NCI-H1417 treated with DMSO at 0.1 percent for 48 hours (cell line): ENCODE data around the gene EHMT1.

Experiments used
- DNase-seq: peaks from one replicate; lab custom pipeline; 2025; lab: John Stamatoyannopoulos, UW

Gene EHMT1

DNA sequence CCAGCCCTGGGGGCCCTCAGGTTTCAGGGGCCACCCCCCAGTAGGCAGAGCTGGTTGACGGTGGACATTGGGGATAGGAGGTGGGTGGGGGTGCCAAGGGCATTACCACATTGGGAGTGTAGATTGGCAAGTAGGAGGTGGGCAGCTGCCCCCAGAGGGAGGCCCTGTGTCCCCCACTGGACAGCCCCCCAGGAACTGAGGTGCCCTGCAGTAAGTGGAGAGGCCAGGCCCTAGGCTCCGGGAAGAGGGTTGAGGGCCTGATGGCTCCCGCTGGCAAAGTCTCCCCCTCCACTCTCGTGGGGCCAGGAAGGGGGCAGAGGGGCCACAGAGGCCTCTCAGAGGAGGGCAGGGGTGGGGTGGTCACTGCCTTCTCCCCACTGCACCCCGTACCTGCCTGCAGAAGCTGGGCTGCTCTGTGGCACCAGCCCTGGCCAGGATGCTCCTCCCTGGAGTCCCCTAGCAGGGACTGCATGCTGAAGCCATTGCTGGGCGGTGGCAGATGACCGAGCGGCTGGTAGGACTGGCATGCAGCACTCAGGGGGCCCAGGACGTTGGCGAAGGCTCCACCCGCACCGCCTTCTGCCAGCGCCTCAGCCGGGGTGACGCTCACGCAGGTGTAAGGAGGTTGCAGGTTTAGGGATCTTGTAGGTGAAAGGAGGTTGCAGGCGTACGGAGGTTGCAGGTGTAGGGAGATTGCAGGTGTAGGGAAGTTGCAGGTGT lies 169.1 kb downstream of the EHMT1 start:
- no peak for DNase-seq

DNA sequence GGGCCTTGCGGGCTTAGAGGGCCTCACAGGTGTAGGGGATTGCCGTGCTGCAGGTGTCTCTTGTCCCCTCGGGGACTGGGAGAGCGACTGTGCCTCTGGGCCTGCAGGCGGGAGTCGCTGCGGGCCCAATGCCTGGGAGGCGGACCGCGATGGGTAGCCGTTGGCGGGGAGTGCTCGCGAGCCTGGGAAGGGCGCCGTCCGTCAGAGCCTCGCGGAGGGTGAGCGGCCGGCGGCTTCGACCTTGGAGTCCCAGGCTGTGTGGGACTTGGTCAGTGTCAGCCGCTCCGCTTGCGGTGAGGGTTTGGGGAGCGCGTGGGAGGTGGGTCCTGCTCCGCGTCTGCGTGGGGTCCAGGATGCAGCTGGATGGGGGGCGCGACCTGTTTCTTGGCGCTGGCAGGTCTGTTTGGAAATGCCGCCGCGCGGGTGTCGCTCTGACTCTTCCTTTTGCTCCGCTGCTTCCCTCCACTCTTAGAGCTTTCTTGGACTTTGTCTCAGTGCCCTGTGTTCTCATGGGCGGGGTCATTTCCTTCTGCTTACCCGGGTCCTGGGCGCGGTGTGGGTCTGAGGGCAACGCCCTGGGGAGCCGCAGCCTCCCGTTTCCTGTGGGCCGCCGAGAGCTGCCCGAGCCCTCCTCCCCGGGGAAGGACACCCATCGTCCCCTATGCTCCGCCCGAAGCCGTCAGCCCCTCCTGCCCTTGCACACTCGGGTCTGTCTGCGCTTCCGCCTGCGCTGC lies 169.9 kb downstream of the EHMT1 start:
- DNase-seq: no peak

DNA sequence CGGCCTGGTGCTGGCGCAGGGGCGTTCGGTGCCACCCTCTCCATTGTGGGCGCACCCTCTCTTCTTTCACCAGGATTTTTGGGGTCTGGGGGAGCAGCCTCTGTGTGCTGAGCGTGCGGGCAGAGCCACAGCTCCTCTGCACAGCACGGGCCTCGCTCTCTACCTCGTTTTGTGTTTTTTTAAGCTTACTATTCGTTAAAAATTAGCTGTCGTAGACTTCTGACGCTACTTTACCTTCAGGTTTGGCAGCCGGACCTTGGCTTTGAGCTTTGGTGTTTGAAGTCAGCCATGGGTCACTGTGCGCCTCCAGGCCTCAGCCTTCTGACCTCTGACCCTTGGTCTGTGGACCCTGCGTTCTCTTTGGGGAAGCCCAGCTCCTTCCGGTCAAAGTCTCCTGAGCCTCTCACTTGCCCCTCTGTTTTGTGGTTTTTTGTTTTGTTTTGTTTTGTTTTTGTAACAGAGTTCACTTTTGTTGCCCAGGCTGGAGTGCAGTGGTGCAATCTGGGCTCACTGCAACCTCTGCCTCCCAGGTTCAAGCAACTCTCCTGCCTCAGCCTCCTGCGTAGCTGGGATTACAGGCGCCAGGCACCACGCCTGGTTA lies 170.6 kb downstream of the EHMT1 start:
- no peak for DNase-seq

DNA sequence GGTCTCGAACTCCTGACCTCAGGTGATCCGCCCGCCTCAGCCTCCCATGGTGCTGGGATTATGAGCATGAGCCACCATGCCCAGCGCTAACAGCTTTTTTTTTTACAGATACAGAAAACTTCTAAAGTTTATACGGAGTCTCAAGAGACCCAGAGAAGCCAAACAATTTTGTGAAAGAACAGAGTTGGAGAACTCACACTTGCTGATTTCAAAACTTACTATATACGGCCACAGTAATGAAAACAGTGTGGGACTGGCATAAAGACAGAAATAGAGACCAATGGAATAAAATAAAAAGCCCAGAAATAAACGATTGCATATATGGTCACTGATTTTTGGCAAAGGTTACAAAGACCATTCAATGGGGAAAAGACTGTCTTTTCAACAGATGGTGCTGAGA lies 173.1 kb downstream of the EHMT1 start:
- no peak for DNase-seq

DNA sequence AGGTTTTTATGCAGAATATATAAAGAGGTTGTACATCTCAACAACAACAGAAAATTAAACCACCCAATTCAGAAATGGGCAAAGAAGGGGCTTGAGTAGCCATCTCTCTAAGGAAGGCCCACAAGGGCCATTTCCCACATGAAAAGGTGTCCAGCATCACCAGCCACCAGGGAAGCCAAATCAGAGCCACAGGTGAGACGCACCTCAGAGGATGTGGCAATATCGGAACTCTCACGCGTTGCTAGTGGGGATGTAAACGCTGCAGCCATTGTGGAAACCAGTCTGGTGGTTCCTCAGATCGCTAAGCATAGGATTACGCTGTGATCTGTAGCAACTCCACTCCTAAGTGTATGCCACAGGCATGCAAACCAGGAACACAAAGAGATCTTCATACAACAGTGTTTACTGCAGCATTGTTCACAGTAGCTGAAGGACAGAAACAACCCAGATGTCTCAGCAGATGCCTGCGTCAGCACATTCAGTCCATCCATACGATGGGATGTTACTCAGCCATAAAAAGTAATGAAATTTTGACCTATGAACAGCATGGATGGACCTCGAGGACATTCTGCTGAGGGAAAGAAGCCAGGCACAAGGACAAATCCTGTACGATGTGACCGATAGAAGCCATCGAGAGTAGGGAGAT lies 174.5 kb downstream of the EHMT1 start:
- no peak for DNase-seq

DNA sequence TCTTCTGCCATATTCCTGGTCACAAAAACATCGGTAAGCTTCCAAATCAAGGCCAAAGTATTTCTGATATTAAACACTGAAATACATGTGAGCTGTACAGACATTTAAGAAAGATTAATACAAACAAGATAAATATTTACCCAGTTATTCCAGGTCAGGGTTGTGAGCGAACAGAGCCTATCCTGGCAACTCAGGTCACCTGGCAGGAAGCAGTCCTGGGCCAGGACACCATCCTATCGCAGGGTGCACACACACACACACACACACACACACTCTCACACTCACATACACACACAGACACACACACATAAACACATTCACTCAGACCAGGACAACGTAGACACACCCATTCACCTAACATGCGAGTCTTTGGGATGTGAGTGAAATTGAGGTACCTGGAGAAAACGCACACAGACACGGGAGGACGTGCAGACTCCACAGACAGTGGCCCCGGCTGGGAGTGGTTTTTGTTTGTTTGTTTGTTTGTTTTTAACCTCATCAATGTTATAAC lies 176.4 kb downstream of the EHMT1 start:
- no peak for DNase-seq

DNA sequence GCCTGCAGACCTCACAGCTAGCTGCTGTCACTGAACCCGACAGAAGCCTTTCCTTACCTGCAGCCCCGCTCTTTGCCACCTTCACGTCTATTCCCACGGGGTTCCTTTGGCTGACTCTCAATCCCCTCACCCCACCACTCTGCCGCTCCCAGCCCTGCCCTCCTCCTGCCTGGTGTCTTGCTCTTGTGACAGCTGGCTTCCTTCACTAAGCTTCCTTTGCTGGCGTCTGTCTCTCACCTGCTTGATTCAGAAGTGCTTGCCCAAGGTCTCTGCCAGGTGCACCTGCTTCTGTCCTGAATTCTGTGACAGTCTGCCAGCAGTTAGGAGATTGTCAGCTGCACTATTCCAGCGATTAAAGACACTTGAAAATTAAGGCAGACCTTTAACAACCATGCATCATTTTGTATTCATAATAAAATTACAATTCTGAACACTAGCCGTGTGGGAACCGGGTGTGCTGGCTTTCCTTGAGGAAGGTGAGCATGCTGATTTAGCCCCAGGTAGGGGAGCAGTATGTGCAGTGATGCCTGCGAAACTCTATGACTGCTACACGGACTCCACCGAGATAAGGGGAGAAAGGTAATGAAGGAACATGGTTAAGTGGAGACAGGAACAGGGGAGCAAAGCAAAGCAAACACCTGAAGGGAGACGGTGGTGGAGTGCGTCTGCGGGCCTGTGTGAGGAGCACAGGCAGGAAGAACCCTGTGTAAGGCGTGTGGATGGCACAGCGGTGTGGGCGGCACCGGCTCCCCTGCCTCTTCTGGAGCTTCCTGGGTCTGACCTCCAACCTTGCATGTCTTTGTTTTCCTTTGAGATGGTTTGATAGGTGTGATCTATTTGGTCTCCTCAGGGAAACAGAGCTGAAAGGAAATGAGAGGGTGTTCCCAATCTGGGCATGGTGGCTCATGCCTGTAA lies 178.7 kb downstream of the EHMT1 start:
- peak; percentile 20 for DNase-seq

DNA sequence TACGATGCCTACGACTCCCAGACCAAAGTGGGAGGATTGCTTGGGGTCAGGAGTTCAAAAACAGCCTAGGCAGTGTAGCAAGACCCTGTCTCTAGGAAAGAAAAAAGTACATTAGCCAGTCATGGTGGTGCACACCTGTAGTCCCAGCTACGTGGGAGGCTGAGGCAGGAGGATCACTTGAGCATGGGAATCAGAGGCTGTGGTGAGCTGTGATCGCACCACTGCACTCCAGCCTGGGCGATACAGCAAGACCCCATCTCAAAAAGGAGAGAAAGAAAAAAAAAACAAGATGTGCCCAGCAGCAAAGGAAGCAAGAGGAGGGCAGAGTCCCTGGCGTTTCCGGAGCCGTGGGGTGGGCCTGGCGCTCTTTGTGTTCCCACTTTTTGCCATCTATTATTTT lies 179.3 kb downstream of the EHMT1 start:
- DNase-seq: no peak

DNA sequence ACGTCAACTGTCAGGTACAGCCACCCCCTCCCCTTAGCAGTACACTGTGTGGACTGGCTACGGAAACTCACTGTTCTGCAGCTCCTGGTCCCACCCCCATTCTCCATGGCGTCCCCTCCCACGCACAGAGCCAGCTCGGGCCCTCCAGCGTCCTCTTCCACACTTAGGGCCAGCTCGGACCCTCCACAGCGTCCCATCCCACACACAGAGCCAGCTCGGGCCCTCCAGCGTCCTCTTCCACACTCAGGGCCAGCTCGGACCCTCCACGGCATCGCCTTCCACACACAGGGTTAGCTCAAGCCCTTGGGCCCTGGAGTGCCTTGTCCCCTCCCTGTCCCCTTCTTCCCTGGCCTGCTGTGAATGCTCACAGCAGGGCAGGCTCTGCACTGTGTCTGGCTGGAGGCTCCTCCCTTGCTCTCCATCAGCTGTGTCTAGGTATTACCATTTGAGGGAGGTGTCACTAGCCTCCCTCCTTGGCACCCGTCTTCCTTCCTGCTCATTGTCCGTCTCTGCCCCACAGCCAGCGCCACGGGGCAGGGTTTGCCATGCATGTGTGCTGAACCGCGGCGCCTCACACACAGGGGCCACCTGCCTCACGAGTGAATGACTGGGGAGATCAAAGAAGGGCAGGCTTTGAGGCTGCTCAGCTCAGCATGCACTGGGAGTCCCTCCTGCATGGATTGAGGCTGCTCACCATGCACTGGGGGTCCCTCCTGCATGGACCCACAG lies 180.3 kb downstream of the EHMT1 start:
- no peak for DNase-seq

DNA sequence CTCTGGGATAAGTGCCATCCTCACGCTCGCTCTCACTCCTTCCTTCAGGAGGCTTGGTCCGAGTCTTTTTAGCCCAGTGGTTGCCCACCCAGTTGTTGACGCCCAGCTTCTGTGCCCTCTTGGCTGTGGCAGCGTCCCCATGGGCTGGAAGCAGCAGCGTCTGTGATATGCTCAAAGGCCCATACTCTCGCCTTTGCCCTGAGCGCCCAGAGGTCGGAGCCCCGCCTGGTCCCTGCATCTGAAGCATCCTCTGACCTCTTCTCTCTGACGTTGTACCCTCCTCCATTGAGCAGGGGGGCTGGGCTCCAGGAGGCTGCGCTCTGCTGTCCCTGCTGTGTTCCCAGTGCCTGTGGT lies 180.8 kb downstream of the EHMT1 start:
- no peak for DNase-seq

DNA sequence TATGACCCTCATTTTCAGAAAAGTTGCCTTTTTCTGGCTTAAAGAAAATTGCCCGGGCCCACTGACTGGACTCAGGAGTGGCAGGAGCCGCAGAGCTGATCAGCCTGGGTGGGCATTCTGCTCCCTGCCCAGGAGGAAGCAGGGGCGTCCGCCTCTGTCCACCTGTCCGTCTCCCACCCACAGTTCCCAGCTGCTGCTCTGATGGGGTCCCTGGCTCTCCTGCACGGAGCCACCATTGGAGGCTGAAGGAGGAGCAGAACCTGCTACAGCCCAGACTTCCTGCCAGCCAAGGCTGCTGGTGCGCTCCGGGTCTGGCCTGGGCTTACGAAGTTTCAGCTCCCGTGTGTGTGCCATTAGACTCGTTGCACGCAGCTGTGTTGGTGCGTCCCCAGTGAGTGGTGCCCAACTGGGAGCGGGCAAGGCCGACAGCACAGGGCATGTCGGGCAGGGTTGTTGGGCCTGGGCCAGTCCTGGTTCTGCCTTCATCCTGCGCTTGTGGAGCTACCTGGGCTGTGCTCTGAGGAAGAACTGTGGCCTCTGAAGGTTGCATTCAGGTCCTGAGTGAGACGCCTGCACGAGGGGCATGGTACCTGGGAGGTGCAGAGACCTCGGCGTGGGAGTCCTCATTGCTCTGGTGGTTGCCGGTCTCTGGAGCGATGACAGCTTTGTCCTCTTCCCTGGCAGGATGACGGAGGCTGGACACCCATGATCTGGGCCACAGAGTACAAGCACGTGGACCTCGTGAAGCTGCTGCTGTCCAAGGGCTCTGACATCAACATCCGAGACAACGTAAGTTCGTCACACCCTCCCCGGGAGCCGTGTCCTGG lies 181.6 kb downstream of the EHMT1 start:
- DNase-seq: no peak

DNA sequence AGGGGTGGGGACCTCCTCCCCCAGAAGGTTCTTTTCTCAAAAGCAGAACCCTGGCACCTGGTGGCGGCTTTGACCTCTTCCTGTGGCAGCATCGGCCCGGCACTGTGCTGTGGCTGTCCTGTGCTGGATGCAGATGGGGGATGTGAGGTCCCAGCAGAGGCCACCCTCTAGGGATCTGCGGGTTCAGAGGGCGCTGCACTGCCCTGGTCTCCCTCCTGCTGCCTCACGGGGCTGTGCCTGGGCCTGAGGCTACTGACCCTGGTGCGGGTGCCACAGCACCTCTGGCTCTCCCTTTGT lies 182.2 kb downstream of the EHMT1 start:
- DNase-seq: no peak

DNA sequence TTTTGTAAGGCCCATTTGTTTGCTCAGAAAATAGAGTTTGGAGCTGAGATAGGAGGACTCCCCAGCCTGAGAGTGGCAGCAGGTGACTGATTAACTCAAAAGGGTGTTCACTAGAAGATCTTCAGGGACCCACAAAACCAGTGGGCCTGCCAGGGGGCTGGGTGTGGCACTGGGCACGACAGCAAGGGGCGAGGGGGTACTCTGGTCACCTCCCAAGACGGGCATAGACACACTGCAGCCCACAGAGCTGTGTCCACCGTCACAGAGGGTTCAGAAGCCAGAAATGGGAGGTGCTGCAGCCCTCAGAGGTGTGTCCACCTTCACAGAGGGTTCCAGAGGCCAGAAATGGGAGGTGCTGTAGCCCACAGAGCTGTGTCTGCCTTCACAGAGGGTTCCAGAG lies 183.2 kb downstream of the EHMT1 start:
- DNase-seq: no peak

DNA sequence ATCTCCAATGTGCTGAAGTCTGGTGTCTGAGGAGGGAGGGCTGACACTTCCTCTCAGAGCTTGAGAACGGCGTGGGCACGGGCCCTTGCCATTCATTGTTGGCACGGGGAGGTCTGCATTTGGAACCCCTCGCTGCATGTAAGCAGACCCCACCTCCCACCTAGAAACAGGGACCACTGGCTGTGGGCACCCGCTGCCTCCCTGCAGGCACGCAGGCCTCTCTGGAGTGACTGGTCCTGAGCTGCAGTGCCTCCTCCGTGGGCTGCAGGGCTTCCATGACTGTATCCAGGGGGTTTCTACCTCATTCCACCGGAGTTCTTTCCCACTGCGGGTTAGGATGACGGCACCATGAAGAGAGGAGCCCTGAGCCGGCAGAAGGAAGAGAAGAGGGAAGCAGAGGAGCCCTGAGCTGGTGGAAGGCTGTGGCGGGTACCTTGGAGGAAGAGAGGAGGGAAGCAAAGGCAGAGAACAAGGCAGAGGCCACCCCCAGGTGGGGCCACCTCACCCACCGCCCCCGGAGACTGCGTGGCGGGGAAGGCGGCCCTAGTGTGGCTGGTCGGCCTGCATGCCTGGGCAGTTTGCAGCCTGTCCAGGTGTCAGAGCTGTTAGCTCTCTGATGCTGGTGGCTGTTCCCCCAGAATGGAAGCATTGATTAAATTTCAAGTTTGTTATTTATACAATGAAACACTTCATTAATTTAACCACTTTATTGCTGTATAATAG lies 183.9 kb downstream of the EHMT1 start:
- no peak for DNase-seq

DNA sequence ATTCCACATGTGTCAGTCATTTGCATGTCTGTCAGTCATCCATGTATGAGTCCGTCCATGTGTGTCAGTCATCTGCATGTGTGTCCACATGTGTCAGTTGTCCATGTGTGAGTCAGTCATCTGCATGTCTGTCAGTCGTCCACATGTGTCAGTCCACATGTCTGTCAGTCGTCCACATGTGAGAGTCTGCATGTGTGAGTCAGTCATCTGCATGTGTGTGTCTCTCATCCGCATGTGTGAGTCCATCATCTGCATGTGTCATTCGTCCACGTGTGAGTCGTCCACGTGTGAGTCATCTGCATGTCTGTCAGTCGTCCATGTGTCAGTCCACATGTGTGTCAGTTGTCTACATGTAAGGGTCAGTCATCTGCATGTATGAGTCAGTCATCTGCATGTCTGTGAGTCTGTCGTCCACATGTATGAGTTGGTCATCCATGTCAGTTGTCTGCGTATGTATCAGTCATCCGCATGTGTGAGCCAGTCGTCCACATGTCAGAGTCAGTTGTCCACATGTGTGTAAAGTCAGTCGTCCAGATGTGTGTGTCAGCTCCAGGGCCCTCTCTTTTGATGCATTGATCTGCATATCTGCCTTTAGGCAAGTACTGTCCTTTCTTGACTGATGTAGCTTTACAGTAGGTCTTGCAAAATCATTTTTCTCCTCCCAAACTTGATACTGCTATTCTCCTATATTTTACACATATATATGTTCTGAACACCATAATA lies 186.3 kb downstream of the EHMT1 start:
- DNase-seq: no peak

DNA sequence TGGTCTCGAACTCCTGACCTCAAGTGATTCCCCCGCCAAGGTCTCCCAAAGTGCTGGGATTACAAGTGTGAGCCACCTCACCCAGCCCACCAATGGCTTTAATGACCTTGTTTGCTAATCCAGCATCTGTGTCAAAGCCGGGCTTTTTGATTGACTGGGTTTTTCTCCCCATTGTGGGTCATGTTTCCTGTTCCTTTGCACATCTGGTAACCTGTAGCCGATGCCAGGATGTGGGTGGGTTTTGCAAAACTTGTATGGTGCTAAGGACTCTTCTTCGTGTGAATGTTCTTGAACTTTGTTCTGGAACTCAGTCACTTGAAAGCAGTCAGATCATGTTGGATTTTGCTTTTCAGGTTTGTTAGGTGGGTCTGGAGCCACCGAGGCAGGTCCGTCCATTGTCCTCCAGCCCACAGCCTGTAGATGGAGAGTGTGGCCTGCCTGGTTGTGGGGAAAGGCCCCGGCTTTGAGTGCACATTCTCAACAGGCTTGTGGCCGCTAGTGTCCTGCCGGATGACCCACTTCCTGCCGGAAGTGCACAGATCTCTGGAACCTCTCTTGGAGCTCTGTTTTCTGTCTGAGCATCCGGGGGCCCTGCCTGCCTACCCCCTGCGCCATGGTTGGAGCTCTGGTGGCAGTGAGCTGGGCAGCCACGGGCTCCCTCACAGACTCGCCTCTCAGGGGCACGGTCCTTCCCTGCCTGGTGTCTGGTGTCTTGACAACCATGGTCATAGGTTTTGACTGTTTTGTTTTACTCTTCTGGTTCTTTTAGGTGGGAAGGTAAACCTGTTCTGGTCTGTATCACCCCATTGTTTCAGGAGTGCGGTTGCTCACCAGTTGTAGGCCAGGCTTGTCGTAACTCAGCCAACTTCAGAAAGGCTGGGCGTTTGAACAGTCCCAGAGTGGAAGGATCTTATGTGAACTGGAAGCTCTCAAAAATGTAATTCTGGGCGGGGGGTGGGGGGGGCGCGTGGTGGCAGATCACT lies 189.2 kb downstream of the EHMT1 start:
- no peak for DNase-seq

DNA sequence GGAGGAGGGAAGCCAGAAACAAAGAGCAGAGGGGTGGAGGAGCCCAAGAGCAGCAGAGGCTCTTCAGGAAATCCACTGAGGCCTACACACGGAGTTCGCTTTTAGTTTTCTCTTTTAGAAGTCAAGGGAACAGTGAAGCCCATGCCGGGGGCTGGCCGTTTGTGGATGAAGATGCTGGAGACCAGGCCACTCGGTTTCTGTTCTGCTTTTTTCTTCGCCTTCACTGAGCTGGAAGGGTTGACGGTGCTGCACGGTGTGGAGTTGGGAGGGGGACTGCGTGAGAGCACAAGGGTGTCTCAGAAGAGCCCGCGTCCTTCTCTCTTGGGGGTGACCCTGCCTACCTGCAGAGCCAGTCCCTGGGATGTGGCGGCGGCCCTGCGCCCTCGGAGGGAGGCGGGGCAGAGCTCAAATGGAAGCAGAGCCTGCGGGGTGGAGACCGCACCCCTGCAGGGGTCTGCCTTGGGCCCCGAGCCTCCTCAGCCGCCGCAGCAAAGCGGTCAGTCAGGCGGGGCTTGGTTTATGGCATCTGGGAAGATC lies 190.3 kb downstream of the EHMT1 start:
- no peak for DNase-seq
